Sigmoid colon (tissue), 7 donors: ENCODE data around the gene CTTN. TPM values are rescaled to one million over a fixed set of nuclear protein-coding genes. Genes with fewer than 3 reads are reported as not detected.

Experiments
- DNase-seq: peaks from one replicate; pipeline ENCODE4 v3.0.0-alpha.2; 2019
- H3K27ac ChIP-seq, 4 donors: fragments of 200-600 bp; sonication (generic); one replicate each; pipeline ENCODE4 v1.5.1; 2016 to 2019; ENCODE audit warnings: mild to moderate bottlenecking in 1 of 4
- H3K27me3 ChIP-seq, 3 donors: fragments of 200-600 bp; sonication (generic); one replicate each; pipeline ENCODE4 v1.5.1; 2019; ENCODE audit warnings: mild to moderate bottlenecking in 1 of 3
- H3K36me3 ChIP-seq, 4 donors: fragments of 200-600 bp; sonication (generic); one replicate each; pipeline ENCODE4 v1.5.1; 2016 to 2019
- H3K4me1 ChIP-seq, 4 donors: fragments of 200-600 bp; sonication (generic); one replicate each; pipeline ENCODE4 v1.5.1; 2017 to 2019
- H3K4me3 ChIP-seq, 4 donors: fragments of 200-600 bp; sonication (generic); one replicate each; pipeline ENCODE4 v1.5.1; 2017 to 2019; ENCODE audit warnings: mild to moderate bottlenecking in 2 of 4, moderate library complexity in 1 of 4
- H3K9me3 ChIP-seq, 4 donors: fragments of 200-600 bp in 3 of 4; sonication (generic) in 3 of 4; one replicate each; pipeline versions ENCODE4 v1.5.1 to v1.6.1; 2013 to 2019
- EP300 ChIP-seq, 4 donors: sonication (generic); formaldehyde crosslinking; IDR thresholded peaks; one replicate each; pipeline ENCODE4 v1.6.1; 2017; ENCODE audit warnings: antibody characterized with exemption in 4 of 4
- POLR2A ChIP-seq, 2 donors: fragments of 450-650 bp; IDR thresholded peaks; one replicate each; pipeline ENCODE4 v1.6.1; 2016; ENCODE audit warnings: antibody characterized with exemption in 2 of 2, mild to moderate bottlenecking in 2 of 2, moderate library complexity in 2 of 2
- POLR2AphosphoS5 ChIP-seq, 4 donors: sonication (generic); formaldehyde crosslinking; IDR thresholded peaks; one replicate each; pipeline ENCODE4 v1.6.1; 2017; ENCODE audit warnings: antibody characterized with exemption in 4 of 4
- WGBS, 2 donors: extraction: QIAGEN DNeasy Blood & Tissue Kit; methylation state at CpG; one replicate each; pipeline ENCODE4 v1.1.7; 2013; 5-methylcytosine and 5-hydroxymethylcytosine counted together
- intact Hi-C: fragments of 100-400 bp; cut with DNase I; formaldehyde crosslinking; loops from one replicate; pipeline ENCODE4 v1.15.1; 2023
- polyA plus RNA-seq, 3 donors: library from polyadenylated mRNA; stranded (reverse); fragments of 200-250 nt; gene quantifications; one replicate each; pipeline ENCODE4 v1.2.3, GENCODE V29; 2013
- total RNA-seq, 4 donors: library from RNA; depleted of rRNA; stranded (reverse); fragments of >200 nt; gene quantifications; one replicate each; pipeline ENCODE4 v1.1.0, GENCODE V29; 2016
- TF ChIP-seq, protein P1 (sequence below), 4 experiments: fragments of 450-650 bp in 3 of 4; fragments of 200-600 bp in 1 of 4; IDR thresholded peaks; one replicate each; pipeline ENCODE4 v1.5.1; 2016 to 2019; ENCODE audit warnings: antibody characterized with exemption in 4 of 4, mild to moderate bottlenecking in 3 of 4, moderate library complexity in 2 of 4
- donor health status: healthy with polysubstance abuse.
- donor health status: Bipolar disorder and iron deficiency.
- donor health status: healthy.

CTTN gene
- total and polyA plus RNA-seq, 7 donors: 87.1 to 312 (median 136) TPM

DNA sequence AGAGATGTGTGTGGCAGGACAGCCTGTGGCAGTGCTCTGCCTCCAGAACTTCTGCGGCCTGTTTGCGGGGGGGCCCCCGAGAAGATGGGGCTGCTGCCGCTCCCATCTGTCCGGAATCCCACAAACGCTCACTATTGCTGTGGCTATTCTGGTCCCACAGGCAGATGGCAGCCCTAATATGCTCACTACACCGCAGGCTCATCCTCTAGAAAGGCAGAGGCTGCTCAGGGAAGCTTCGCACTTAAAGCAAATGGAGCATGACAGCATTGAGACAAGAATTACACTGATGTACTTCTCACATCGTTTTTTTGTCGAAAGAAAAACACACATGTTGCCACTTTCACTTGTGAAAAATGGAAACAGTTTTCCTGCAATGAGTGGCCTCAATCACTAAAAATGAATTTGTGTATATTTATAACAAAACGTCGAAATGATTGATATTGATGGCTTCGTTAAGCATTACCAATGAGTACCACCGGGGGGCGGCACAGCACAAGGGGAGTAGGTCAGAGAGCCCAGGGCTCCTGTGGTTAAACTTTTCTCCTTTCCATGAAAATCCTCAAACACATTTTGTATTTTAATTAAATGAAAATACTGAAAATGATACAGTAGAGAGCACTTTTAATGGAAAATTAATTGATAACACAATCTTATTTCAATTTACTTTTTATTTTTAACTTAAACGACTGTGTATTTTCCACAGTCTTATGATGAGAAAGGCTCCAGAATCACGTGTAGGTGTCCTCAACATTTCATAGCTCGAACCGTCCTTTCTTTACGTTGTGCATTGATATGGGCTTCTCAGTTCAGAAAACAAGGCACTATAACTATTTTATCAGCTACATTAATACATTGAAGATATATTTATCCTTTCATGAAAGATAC is 69.1 kb downstream of the CTTN start:
- no peak for DNase-seq
- 41 to 47% methylated on average over 20 of the region's 20 CpGs for whole genome bisulfite sequencing, 2 donors
- H3K27ac ChIP-seq: no peak overlapping the region
- TF ChIP-seq POLR2A (IDR thresholded peaks at IDR 0.05) (no peak), EP300 (IDR thresholded peaks at IDR 0.05) (no peak), POLR2AphosphoS5 (IDR thresholded peaks at IDR 0.05) (no peak)
- TF ChIP-seq, protein P1, sequence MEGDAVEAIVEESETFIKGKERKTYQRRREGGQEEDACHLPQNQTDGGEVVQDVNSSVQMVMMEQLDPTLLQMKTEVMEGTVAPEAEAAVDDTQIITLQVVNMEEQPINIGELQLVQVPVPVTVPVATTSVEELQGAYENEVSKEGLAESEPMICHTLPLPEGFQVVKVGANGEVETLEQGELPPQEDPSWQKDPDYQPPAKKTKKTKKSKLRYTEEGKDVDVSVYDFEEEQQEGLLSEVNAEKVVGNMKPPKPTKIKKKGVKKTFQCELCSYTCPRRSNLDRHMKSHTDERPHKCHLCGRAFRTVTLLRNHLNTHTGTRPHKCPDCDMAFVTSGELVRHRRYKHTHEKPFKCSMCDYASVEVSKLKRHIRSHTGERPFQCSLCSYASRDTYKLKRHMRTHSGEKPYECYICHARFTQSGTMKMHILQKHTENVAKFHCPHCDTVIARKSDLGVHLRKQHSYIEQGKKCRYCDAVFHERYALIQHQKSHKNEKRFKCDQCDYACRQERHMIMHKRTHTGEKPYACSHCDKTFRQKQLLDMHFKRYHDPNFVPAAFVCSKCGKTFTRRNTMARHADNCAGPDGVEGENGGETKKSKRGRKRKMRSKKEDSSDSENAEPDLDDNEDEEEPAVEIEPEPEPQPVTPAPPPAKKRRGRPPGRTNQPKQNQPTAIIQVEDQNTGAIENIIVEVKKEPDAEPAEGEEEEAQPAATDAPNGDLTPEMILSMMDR (IDR thresholded peaks at IDR 0.05): peak; percentile 60 to 86 (median 82)
- no peaks in the 10 kb centered on the region for H3K36me3 ChIP-seq
- peaks cover 0 to 7% (median 0%) of the 10 kb centered on the region in 4 donors for H3K4me1 ChIP-seq
- H3K4me3 ChIP-seq: no peak overlapping the region
- intact Hi-C loops: loop anchor here (1.0 to 2.0 kb wide), 2 partner anchors 288 to 613 kb away; no protein-coding TSS in a partner anchor
- no peaks in the 10 kb centered on the region for H3K9me3 ChIP-seq
- no peaks in the 10 kb centered on the region for H3K27me3 ChIP-seq

GRCh38 chr11:70468256-70469195 is 70.2 kb downstream of the CTTN start:
- H3K4me3 ChIP-seq: no peak overlapping the region
- intact Hi-C loops: loop anchor here (1.0 kb wide), 1 partner anchor 287 kb away; no protein-coding TSS in a partner anchor
- no peaks in the 10 kb centered on the region for H3K9me3 ChIP-seq
- DNase-seq: no peak
- WGBS, 2 donors: 81 to 85% methylated on average over 19 of the region's 19 CpGs
- no peak overlapping the region for H3K27ac ChIP-seq
- TF ChIP-seq EP300 (IDR thresholded peaks at IDR 0.05) (no peak), POLR2A (IDR thresholded peaks at IDR 0.05) (no peak)
- no peaks in the 10 kb centered on the region for H3K27me3 ChIP-seq
- no peaks in the 10 kb centered on the region for H3K36me3 ChIP-seq
- H3K4me1 ChIP-seq: peaks cover 0 to 7% (median 0%) of the 10 kb centered on the region in 4 donors

DNA sequence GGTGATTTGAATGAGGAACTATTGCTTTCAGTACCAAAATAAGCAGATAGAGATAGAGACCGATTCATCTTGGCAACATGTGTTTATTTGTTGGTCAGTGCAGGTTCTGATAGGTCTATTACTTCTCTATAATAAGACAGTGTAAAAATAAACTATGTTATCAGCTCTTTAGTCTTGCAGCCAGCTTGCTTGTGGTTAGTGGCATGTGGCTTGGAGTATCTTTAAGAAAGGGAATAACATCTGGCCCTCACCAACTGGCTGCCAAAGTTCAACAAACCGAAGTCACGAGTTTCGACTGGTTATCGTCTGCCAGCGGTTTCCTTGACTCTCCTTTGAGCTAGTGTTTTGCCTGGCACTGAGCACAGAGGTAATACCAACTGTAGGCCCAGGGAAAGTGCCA is 71.8 kb downstream of the CTTN start:
- 46 to 80% methylated on average over 6 of the region's 6 CpGs for WGBS, 2 donors
- intact Hi-C loops: no loop called here
- no peaks in the 10 kb centered on the region for H3K27me3 ChIP-seq
- no peak overlapping the region for H3K27ac ChIP-seq
- no peak overlapping the region for H3K4me3 ChIP-seq
- TF ChIP-seq POLR2A (IDR thresholded peaks at IDR 0.05) (no peak), POLR2AphosphoS5 (IDR thresholded peaks at IDR 0.05) (peak in 2 of 4 donors; percentile 16 to 53)
- H3K36me3 ChIP-seq: no peaks in the 10 kb centered on the region
- peak; percentile 54 for DNase-seq
- no peaks in the 10 kb centered on the region for H3K9me3 ChIP-seq
- peaks cover 0 to 7% (median 0%) of the 10 kb centered on the region in 4 donors for H3K4me1 ChIP-seq

- no peaks in the 10 kb centered on the region for H3K9me3 ChIP-seq
- peaks cover 0 to 7% (median 0%) of the 10 kb centered on the region in 4 donors for H3K4me1 ChIP-seq
- TF ChIP-seq POLR2AphosphoS5 (IDR thresholded peaks at IDR 0.05) (no peak), POLR2A (IDR thresholded peaks at IDR 0.05) (no peak), EP300 (IDR thresholded peaks at IDR 0.05) (no peak)
- TF ChIP-seq, protein P1 (IDR thresholded peaks at IDR 0.05): no peak
- WGBS, 2 donors: 62 to 70% methylated on average over 7 of the region's 7 CpGs
- intact Hi-C loops: no loop called here
- H3K4me3 ChIP-seq: no peak overlapping the region
- DNase-seq: peak; percentile 47
- H3K36me3 ChIP-seq: no peaks in the 10 kb centered on the region
- no peak overlapping the region for H3K27ac ChIP-seq
- no peaks in the 10 kb centered on the region for H3K27me3 ChIP-seq
Observed at GRCh38 chr11:70471254-70471653, 72.9 kb downstream of the CTTN start.

- Histone ChIP-seq H3K4me1 (peaks cover 0 to 7% (median 0%) of the 10 kb centered on the region in 4 donors), H3K4me3 (no peak overlapping the region), H3K27me3 (no peaks in the 10 kb centered on the region), H3K36me3 (no peaks in the 10 kb centered on the region), H3K9me3 (no peaks in the 10 kb centered on the region), H3K27ac (no peak overlapping the region)
- peak; percentile 22 for DNase-seq
- TF ChIP-seq, protein P1 (IDR thresholded peaks at IDR 0.05): no peak
- TF ChIP-seq EP300 (IDR thresholded peaks at IDR 0.05): no peak
- no peak for TF ChIP-seq POLR2AphosphoS5 (IDR thresholded peaks at IDR 0.05)
- intact Hi-C loops: no loop called here
- 95 to 96% methylated on average over 9 of the region's 9 CpGs for WGBS, 2 donors
Observed at GRCh38 chr11:70472240-70472639, 73.9 kb downstream of the CTTN start.
